SKM-1 (cell line): ENCODE data around the gene PLEKHM3.
A peak's percentile ranks its signal among the peaks of the same experiment; 100 is the strongest.
"Not testable (repeated sequence)": the region's sequence is repeated elsewhere in the genome, so short reads cannot be mapped to it uniquely, and the experiment has no call there.

Experiments used
- DNase-seq: peaks from one replicate; lab custom pipeline; 2025; ENCODE audit not compliant: unreplicated experiment; lab: John Stamatoyannopoulos, UW

PLEKHM3 gene

DNA sequence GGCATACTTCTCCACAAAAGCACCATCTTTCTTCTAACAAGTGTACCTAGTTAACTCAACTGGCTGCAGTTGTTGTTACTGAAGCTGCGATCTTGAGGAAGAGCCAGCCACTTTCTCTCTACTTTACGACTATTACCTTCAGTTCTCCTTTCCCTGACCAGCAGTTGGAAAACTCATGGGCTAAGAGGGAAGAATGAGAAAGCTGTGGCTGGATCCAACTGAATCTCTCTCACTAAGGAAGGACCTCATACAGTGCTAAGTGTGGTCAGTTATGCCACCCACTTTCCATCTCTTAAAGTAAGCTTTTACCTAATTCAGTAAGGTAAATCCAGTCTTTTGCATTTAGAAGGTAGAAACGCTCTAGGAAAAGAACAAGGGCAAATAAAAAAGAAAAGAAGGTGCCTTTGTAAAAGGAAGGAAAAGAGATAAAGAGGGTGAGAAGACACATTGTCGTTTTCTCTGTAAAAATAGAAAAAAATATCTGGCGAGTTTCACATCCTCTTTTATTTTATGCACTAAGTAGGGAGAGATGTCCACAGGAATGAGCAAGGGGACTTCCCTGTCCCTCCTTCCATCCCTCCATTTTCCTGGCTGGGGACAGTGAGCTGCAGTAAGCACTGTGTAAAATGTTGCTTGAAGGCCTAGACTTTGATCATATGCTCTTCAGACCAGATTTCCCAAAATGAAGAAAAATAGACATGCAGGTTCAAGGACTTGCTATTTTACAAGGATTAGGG, 73.4 kb downstream of the PLEKHM3 start:
- DNase-seq: peak; percentile 28

DNA sequence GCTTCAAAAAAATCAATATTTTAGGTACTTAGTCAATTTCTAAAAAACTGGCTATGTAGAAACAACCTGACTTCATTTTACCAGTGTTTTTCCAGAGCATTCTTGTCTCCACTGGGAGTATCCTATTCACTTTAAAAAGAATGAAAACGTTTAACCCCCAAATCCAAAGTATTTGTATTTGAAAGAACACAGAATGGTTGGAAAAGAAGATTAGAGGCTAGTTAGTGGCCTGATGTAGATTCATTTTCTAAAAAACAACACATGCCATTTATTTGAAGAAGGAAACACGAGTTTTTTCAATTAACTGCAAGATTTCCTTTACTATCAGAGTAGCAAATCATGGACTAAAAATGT, 74.6 kb downstream of the PLEKHM3 start:
- no peak for DNase-seq

DNA sequence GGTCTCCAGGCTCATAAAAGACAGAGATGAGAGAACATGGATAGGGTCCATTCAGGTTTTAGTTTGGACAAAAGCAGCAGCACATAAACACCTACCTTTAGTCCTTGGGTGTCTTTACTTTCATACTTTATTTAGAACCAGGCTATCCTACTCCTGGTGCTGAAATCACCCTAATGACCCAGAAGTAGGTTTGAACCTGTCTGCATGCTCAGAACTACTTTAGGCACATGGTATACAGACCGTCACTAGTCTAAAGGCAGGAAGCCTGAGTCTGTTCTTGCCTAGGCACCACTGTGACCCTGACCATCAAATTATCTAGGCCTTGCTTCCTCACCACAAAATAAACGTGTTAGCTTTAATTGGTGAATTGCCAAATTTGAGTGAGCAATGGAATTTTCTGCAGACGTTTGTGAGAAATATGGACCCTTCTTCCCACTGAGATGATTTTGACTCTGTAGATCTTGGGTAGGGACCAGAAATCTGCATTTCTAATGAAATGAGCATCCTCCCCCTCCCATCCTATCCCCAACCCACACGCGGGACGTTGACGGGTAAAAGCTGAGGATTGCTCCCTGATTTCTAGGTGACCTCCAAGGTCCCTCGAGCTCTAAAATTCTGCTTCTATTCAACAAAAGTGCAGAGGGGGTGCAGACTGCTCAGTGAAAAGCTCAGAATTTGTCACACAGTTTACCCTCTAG, 75.1 kb downstream of the PLEKHM3 start:
- no peak for DNase-seq

DNA sequence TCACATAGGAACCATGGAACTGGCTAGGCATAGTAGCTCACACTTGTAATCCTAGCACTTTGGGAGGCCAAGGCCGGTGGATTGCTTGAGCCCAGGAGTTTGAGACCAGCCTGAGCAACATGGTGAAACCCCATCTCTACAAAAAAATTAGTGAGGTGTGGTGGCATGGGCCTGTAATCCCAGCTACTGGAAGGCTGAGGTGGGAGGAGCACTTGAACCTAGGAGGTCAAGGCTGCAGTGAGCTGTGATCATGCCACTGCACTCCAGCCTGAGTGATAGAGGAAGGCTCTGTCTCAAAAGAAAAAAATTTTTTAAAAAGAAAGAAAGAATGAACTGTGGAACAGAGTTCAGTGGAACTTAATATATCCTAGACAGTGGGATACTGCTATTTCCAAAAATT, 76.1 kb downstream of the PLEKHM3 start:
- not testable (repeated sequence) for DNase-seq

DNA sequence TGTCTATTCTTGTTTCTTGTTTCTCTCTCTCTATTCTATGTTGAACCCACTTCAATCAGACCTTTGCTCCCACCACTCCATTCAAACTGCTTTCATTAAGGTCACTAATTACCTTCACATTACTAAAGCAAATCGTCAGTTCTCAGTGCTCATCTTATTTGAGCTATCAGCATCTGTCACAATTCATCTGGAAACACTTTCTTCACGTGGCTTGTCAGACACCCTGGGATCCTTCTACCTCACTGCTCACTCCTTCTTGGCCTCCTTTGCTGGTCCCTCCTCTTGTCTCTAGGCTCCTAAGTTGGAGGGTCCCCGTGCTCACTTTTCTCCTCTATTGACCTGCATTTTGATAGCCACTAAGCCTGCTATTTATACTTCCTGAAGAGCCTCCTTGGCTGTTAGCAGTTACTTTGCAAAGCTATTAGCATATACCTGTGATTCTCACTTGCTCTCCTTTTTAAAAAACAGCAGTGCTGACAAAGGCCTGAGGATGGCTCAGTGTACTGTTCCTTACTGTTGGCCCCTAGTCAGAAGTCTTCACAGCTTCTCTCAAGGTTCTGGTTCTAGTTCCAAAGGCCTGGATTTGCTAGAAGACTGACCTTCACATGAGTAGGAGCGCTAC, 80.2 kb downstream of the PLEKHM3 start:
- no peak for DNase-seq

DNA sequence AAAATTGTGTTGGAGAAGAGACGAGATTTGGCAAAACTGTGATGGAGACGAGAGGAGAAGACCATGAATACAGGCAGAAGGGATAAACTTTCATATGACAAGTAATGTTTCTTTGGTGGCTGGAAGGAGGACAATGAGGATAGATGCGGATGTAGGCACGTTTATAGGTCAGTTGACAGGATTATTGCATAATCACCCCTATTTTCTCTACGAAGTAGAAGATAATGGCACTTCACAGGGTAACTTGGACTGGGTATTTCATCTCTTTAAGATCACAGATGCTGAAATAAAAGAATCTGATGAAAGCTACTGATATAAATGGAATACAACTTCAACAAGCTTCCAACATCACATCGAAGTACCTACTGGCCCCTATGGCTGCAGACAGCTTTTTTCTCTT, 81.0 kb downstream of the PLEKHM3 start:
- DNase-seq: no peak

DNA sequence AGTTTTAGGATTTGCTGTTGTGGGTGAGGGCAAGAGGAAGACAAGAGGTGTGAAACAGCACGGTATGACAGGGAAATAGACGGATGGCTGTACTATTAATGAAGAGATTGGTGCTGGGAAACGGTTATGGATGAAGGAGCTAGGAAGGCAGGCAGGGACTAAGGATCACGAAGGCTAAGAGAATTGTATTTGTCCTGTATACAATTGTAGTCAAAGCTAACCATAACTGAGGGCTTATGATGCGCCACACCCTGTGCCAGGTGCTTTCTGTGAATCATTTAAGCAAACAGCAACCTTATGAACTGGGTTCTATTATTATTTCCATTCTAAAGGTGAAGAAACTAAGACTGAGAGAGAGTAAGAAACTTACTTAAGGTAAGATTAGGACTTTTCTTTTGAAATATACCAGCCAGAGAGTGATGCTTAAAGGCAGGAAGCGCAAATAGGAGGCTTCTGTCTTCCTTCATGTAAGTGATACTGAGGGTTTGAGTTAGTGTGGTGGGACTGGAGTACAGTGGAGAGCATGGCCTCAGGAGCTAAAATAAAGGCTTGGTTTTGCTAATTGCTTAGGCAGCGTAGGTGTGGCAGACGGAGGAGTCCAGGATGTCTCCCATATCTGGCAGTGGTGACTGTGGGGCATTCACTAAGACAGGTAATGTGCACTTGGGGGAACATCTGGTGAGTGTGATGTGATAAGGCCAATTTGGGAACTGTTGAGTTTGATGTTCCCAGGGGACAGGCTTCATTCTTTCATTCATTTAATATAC, 85.8 kb downstream of the PLEKHM3 start:
- no peak for DNase-seq

DNA sequence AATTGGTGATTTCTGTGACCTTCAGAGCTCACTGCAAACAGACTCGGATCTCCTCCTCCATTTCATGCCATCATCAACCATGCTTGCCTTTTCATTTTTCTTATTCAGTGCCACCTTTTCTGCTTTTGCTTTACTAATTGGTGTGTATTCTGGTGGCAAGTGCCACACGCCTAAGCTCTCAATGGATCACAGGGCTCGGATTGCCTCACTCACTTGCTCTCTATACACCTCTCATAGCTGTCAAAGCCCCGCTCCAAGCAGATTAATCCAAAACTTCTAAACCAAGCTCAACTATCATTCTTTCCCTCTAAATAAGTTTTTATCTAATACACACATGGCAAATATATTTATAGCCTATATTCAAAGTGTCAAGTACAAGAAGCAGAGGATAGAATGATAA, 86.4 kb downstream of the PLEKHM3 start:
- DNase-seq: no peak

DNA sequence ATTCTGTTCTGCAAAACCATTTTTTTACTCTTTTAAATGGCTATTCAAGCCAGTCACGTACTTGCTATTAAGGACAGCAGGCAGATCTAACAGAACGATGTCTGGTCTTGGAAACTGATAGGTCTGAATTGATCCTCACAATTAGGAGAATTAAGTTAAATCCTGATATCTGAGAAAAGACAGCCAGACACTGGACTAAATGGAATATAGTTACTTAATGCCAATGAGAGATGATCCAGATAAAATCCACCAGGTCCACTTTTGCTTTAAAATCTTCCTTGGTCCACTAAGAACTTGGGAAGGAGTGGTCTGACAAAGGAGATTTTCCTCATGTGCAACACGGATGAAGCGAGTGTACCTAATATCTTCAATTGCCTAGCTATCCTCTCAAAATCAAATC, 86.9 kb downstream of the PLEKHM3 start:
- no peak for DNase-seq

DNA sequence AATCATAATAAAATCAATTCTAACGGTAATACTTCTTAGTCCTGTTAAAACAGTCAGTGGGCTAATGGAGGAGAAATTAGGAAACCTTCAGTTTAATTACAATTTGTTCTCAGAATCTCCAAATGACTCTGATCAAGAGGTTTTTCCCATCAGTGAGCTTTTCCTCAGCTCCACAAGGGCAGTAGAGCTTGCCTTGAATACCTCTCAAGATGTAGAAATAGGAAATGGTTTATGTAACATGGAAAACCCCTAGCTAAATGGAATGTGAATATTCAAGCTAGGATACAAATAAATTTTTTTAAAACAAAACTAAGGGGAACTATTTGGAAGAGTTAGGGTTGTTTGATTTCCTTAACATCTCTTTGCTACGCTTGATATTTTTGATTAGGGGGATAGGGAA, 87.5 kb downstream of the PLEKHM3 start:
- no peak for DNase-seq

DNA sequence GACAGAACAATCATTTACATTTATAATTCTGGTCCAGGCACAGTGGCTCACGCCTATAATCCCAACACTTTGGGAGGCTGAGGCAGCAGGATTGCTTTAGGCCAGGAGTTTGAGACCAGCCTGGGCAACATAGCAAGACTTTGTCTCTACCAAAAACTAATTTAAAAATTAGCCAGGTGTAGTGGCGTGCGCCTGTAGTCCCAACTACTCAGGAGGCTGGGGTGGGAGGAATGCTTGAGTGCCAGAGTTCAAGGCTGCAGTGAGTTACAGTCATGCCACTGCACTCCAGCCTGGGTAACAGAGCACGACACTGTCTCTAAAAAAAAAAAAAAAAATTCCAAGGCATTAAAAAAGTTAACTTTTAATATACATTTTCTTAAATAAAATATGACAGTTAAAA, 88.1 kb downstream of the PLEKHM3 start:
- DNase-seq: no peak

DNA sequence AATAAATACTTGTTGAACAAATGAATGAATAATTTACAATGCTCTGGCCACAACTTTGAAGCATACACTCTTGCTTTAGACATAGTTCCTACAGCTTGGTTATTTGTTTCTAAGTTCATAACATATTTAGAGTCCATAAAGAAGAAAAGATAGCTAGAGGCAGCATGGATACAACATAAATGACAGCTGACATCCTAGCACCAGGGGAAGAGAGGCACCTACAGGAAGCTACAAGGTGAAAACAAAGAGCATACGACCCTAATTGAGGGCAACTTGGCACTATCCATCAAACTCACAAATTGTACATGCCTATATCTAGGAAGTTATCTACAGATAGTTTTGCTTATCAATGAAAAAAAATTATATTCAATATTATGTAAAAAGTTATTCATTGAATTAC, 88.9 kb downstream of the PLEKHM3 start:
- DNase-seq: no peak

DNA sequence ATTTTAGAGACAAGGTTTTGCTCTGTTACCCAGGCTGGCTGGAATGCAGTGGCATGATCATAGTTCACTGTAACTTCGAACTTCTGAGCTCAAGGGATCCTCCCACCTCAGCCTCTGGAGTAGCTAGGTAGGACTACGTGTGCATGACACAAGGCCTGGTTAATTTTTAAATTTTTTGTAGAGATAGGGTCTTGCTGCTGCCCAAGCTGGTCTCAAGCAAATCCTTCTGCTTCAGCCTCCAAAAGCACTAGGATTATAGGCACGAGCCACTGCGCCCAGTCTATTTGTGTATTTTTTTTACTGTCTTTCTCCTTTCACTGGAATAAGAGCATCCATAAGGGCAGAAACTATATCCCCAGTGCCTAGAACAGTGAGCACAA, 89.3 kb downstream of the PLEKHM3 start:
- no peak for DNase-seq

DNA sequence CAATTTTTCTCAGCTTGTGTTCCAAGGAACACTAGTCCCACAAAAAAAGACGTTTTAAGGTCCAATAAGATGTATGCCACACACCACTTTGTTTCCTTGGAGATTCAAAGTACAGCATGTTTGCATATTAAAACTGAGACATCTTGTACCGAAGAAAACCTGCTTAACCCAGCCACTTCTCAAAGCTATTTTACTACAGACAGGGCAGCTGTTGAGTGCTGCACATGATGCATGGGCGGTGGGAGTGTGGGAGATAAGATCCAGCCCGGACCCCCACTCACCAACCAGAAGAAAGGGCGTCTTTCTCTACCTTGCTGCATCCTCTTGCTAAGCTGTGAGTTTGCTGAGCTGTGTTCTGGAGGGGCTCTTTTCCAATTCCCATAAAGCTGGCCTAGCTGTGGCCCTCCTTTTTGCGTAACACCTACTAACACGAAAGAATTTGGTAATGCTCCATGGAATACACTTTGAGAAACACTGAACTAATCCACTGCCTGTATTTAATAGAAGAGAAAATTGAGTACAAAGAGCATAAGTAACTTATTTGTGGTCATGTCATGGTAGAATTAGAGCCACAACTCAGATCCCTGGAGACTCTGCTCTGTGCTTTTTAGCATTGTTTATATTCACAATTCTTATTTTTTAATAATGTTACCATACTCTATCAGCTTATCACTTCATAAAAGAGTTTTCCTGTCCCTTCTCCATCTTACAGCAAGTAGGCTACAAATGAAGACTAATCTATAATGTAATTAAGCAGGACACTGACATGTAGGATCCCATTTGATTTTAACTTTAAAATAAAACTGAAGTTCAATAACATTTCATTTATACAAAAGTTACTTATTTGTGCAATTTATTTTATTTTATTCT, 90.0 kb downstream of the PLEKHM3 start:
- DNase-seq: no peak

DNA sequence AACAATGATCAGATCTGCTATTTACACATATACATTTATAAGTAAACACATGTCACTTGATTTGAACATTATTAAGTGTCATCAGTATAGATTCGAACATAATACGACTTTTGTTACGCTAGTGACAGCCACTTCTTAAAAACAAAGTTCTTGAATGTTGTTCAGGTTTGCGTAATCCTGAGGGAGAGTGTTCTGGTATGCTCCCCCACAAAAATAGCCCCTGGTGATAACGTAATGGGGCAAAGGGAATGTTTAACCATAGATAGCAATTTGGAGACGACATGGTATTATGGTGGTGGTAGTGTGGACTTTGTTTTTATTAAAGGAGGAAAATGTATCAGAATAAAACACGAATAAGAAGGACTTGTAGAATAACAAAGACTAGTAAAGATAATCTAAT, 90.6 kb downstream of the PLEKHM3 start:
- no peak for DNase-seq

DNA sequence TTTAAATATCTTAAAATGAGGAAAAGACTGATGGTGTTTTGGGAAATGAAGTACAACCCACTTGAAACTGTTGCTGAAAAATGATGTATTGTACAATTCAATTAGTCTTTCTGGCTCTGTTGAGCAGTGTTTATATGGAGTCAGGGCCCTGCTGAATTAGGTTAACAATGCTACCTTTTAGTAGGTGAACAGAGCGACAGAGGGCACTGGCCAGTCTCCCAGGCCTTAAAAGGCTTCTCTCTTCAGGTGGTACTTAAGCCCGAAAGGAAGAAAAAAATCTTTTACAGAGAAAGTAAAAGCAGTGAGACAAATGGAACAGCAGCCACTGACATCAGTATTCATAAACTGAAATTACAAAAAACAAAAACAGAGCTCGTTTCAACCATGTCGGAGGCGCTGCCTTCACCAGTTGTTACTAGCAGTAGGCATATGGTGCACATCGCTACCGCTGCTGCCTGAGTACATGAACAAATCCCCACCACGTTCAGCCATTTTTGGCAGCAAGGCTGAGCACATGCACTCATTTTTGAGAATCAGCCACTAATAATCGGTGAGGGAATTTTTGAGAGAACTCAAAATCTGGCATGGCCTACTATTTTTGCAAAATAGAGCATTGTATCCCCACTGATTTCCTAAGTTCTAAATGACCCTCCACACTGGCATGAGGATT, 91.8 kb downstream of the PLEKHM3 start:
- DNase-seq: no peak

DNA sequence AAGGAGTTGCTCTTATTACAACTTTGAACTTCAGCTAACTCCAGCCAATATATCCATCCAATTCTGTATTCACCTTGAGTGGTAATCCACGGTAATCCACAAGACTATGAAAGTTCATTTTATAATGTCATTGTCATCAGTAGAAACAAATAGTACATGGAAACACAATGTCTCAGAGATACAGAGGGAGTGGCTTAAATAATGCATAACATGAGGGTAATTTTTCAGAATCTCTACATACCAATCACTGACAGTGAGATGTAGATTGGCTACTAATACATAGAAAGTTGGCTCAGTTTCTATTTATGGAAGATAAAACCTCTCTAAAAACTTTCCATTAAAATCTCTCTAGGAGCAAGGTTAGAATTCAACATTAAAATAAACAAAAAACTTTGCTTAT, 93.2 kb downstream of the PLEKHM3 start:
- DNase-seq: no peak

DNA sequence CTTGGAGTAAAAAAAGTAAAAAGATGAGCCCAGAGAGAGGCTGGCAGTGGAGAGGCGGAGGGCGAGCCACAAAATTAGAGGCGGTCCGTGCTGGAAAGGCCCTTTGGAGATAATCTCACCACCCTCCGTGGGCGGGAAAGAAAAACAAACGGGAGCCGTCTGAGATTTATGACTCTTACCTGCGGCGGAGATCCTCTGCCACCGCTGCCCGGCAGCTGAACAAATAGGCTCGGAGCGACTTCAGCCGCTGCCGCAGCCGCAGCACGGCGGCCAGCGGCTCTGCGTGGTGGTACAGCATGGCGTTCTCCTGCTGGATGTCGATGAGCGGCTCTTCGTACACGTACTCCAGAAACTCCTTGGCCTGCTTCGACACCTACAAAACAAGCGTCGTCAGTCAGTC, 94.6 kb downstream of the PLEKHM3 start:
- no peak for DNase-seq

DNA sequence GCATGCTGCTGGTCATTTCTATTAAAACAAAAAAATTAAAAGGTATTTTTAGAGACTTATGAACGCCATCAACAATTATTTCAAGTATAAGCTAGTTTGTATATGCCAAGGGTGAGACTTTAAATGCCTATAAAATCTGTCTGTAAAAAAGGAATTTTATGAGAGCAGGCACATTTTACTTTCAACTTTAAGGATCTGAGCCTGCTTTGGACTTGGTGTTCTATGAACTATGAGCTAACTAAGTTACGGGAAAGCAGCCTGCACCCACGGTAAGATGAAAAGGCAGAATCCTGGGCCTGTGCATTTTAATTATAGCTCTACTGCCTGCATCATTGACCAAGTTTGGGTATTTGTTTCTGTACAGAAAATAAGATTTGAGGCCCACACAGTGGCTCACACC, 95.4 kb downstream of the PLEKHM3 start:
- DNase-seq: no peak

DNA sequence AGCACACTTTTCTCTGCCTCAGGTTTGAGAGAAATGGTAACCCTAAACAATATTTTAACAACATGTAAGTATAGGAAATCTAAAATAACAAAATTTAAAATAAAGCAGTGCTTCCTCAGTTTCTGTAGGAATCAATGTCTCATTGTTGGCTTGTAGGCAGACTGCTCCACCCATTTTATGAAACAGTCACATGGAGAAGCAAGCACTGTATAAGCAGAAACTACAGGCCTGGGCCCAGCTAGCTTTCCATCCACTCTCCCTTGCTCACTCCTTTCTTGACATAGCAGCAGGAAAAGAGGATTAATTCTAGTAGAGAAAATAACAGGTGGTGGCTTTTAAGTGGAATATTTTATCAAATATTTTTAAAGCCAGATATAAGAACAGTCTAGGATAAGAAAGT, 97.2 kb downstream of the PLEKHM3 start:
- no peak for DNase-seq

DNA sequence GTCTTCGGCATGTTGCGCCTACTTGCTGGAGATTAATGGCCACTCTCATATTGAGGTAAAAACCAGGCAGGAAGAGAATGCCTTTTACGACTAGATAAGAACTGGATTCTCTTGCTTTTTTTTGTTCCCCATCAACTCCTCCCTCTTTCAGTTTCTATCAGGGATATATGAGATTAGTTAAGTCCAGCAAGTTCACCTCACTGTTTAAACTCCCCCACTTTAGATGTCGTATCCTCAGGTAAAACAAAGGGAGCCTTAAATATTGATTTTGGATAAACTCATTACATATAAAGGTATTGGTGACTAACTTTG, 98.4 kb downstream of the PLEKHM3 start:
- DNase-seq: no peak
